Brain microvascular endothelial cell (primary cell): ENCODE results near the gene RFK.

Experiments used
- DNase-seq: peaks from one replicate; pipeline ENCODE4 v3.0.0-alpha.2; 2020
- H3K27ac ChIP-seq: fragments of 250-450 bp; sonication (Bioruptor Pico); 2 replicates; pipeline ENCODE4 v1.5.1; 2020; ENCODE audit warnings: mild to moderate bottlenecking, moderate library complexity
- H3K27me3 ChIP-seq: fragments of 250-450 bp; sonication (Bioruptor Pico); replicated peaks from 2 replicates; pipeline ENCODE4 v1.5.1; 2020; ENCODE audit warnings: mild to moderate bottlenecking
- H3K36me3 ChIP-seq: fragments of 250-450 bp; sonication (Bioruptor Pico); replicated peaks from 2 replicates; pipeline ENCODE4 v1.5.1; 2020; ENCODE audit warnings: mild to moderate bottlenecking
- H3K4me3 ChIP-seq: 2 replicates; pipeline ENCODE4 v1.5.1; 2011; ENCODE audit warnings: low read depth, mild to moderate bottlenecking, control low read depth, low read length, moderate library complexity
- CTCF ChIP-seq: IDR thresholded peaks from 2 replicates; pipeline ENCODE4 v1.5.1; 2011; ENCODE audit warnings: low read depth, mild to moderate bottlenecking, moderate library complexity, low read length, control low read depth, inconsistent platforms; ENCODE audit errors: missing control alignments
- in situ Hi-C: cut with HindIII; loops from 2 replicates; pipeline ENCODE4 v1.10.0; 2017; ENCODE audit warnings: low sequenced_read_pairs, low pct_ligation_motif_present

RFK gene

DNA sequence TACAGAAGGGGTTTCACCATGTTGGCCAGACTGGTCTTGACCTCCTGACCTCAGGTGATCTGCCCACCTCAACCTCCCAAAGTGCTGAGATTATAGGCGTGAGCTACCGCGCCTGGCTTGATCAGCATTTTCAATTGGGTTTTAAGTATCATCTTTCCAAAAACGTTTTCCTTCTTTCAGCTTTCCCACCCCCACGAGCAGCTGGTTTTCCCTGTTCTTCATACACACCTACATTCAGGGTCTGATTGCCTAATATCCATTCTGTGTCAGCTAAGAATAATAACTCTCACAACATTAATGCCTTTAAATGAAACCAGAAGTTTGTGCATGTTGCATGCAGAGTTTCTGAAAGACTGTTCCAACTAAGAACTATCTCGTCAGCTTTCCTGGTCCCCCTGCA, 38.3 kb downstream of the RFK start:
- H3K27me3 ChIP-seq: no peaks in the 10 kb centered on the region
- no peak for TF ChIP-seq CTCF
- H3K36me3 ChIP-seq: no peaks in the 10 kb centered on the region
- H3K4me3 ChIP-seq: no peak overlapping the region
- no peak for DNase-seq
- in situ Hi-C loops: no loop called here
- H3K27ac ChIP-seq: no peak overlapping the region

GRCh38 chr9:76354221-76354620, 40.0 kb downstream of the RFK start:
- H3K27ac ChIP-seq: no peak overlapping the region
- in situ Hi-C loops: no loop called here
- no peak for DNase-seq
- no peaks in the 10 kb centered on the region for H3K27me3 ChIP-seq
- no peaks in the 10 kb centered on the region for H3K36me3 ChIP-seq
- TF ChIP-seq CTCF: no peak
- no peak overlapping the region for H3K4me3 ChIP-seq

- no peak for TF ChIP-seq CTCF
- no peak for DNase-seq
- H3K36me3 ChIP-seq: no peaks in the 10 kb centered on the region
- H3K27me3 ChIP-seq: no peaks in the 10 kb centered on the region
- no peak overlapping the region for H3K27ac ChIP-seq
- H3K4me3 ChIP-seq: no peak overlapping the region
- in situ Hi-C loops: no loop called here
Measured at GRCh38 chr9:76353280-76353679, 40.9 kb downstream of the RFK start.

GRCh38 chr9:76352026-76352620, 42.1 kb downstream of the RFK start:
- Histone ChIP-seq H3K27me3 (no peaks in the 10 kb centered on the region), H3K36me3 (no peaks in the 10 kb centered on the region), H3K4me3 (no peak overlapping the region), H3K27ac (no peak overlapping the region)
- no peak for DNase-seq
- in situ Hi-C loops: no loop called here
- no peak for TF ChIP-seq CTCF

GRCh38 chr9:76351006-76351405, 43.2 kb downstream of the RFK start:
- H3K4me3 ChIP-seq: no peak overlapping the region
- no peaks in the 10 kb centered on the region for H3K36me3 ChIP-seq
- in situ Hi-C loops: no loop called here
- TF ChIP-seq CTCF: no peak
- H3K27ac ChIP-seq: no peak overlapping the region
- DNase-seq: no peak
- no peaks in the 10 kb centered on the region for H3K27me3 ChIP-seq

DNA sequence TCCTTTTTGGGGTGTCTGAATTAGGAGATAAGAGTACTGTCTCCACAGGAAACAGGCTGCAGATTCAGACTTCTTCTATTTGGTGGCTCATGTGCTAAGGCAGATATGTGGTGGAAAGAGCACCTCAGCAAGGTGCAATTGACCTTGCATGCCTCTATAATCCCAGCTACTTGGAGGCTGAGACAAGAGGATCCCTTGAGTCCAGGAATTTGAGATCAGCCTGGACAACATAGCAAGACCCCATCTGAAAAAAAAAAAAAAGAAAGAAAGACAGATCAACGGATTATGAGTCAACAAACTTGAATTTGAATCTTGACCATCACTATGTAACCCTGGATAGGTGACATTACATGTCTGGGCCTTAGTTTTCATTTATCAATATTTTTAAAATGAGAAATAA, 44.4 kb downstream of the RFK start:
- H3K36me3 ChIP-seq: no peaks in the 10 kb centered on the region
- no peak for TF ChIP-seq CTCF
- in situ Hi-C loops: no loop called here
- H3K4me3 ChIP-seq: no peak overlapping the region
- no peaks in the 10 kb centered on the region for H3K27me3 ChIP-seq
- DNase-seq: no peak
- H3K27ac ChIP-seq: no peak overlapping the region
